ENCODE results near the gene SOX11.

The SOX11 gene

DNA sequence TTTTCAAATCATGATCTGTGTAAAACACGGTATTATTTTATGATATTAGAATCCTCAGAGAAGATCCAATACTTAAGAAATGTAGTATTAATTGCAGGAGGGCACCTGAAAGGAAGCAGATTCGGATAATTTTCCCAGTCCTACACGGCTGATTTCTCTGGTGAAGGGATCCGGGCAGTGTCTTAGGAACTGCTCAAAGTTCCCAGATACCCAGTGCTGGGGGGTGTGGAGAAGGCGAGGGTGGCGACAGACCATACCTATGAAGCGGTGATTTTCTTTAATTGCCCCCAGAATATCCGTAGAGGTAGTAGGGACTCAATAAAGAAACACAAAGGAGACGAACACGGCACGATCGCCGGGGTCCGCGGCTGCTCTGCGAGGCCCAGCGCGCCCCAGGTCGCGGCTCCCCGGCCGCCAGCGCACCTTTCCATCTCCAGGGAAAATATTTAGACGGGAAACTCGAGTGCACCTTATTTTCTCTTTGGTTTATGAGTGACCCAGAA is 1.4 kb upstream of the SOX11 start:
- Histone ChIP-seq H3K4me3 (replicated peaks; ENCODE audit: insufficient read depth, low read length) (no peak overlapping the region), H3K27me3 (ENCODE audit: insufficient read depth, poor library complexity, severe bottlenecking) (peaks cover 19% of the 10 kb centered on the region), H3K27ac (replicated peaks) (no peak overlapping the region)
- DNase-seq (ENCODE audit: low read depth in 1 of 2, low spot score in 1 of 2) = no peak
- TF ChIP-seq POLR2AphosphoS5 (IDR thresholded peaks at IDR 0.05; ENCODE audit: low read depth) (no peak), CTCF (IDR thresholded peaks at IDR 0.05; ENCODE audit: insufficient read depth, low read length) (no peak), GABPA (IDR thresholded peaks at IDR 0.05; ENCODE audit: low read depth) (no peak), SPI1 (IDR thresholded peaks at IDR 0.05; ENCODE audit: borderline replicate concordance, low read depth) (no peak)
- TF ChIP-seq, protein P1, sequence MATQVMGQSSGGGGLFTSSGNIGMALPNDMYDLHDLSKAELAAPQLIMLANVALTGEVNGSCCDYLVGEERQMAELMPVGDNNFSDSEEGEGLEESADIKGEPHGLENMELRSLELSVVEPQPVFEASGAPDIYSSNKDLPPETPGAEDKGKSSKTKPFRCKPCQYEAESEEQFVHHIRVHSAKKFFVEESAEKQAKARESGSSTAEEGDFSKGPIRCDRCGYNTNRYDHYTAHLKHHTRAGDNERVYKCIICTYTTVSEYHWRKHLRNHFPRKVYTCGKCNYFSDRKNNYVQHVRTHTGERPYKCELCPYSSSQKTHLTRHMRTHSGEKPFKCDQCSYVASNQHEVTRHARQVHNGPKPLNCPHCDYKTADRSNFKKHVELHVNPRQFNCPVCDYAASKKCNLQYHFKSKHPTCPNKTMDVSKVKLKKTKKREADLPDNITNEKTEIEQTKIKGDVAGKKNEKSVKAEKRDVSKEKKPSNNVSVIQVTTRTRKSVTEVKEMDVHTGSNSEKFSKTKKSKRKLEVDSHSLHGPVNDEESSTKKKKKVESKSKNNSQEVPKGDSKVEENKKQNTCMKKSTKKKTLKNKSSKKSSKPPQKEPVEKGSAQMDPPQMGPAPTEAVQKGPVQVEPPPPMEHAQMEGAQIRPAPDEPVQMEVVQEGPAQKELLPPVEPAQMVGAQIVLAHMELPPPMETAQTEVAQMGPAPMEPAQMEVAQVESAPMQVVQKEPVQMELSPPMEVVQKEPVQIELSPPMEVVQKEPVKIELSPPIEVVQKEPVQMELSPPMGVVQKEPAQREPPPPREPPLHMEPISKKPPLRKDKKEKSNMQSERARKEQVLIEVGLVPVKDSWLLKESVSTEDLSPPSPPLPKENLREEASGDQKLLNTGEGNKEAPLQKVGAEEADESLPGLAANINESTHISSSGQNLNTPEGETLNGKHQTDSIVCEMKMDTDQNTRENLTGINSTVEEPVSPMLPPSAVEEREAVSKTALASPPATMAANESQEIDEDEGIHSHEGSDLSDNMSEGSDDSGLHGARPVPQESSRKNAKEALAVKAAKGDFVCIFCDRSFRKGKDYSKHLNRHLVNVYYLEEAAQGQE (IDR thresholded peaks at IDR 0.05; ENCODE audit: insufficient replicate concordance, low read depth) = no peak

DNA sequence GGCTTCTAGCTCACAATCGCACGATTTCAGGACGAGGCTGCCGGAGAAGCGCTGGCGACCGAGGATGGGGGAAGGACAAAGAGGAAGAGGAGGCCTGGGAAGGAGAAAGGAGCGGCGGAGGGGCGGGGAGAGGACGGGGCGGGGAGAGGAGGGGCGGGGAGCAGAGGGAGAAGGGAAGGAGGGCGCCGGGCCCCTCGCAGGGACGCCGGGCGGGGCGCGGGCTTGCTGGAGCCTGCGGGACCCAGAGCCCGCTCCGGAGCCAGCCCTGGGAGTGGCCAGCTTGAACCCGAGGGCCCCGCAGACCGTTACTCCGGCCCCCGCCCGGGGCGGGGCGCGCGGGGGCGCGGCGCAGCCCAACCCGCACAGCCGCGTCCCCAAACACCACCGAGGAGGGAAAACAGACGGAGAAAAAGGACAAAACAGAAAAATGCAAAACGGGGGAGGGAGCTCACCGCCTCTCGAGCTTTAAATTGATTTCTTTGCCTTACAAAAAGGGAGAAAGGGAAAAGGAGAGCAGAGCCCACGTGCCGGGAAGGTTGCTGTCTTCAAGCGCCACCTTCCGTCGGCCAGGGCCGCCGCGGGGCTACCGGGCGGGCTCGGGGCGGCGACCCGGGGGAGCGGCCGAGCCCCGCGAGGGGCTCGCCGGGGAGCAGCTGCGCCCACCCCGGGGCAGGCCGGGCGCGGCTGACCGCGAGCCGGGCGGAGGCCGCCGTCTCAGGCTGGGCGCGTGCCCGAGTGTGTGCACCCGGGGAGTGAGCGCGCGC is 781 bp upstream of the SOX11 start:
- no peak overlapping the region for H3K4me3 ChIP-seq (replicated peaks; ENCODE audit: insufficient read depth, low read length)
- no peak overlapping the region for H3K27ac ChIP-seq (replicated peaks)
- peaks cover 25% of the 10 kb centered on the region for H3K27me3 ChIP-seq (ENCODE audit: insufficient read depth, poor library complexity, severe bottlenecking)
- DNase-seq (ENCODE audit: low read depth in 1 of 2, low spot score in 1 of 2) = no peak
- TF ChIP-seq POLR2AphosphoS5 (IDR thresholded peaks at IDR 0.05; ENCODE audit: low read depth) = no peak
- TF ChIP-seq CTCF (IDR thresholded peaks at IDR 0.05; ENCODE audit: insufficient read depth, low read length) = no peak
- TF ChIP-seq GABPA (IDR thresholded peaks at IDR 0.05; ENCODE audit: low read depth) = no peak

DNA sequence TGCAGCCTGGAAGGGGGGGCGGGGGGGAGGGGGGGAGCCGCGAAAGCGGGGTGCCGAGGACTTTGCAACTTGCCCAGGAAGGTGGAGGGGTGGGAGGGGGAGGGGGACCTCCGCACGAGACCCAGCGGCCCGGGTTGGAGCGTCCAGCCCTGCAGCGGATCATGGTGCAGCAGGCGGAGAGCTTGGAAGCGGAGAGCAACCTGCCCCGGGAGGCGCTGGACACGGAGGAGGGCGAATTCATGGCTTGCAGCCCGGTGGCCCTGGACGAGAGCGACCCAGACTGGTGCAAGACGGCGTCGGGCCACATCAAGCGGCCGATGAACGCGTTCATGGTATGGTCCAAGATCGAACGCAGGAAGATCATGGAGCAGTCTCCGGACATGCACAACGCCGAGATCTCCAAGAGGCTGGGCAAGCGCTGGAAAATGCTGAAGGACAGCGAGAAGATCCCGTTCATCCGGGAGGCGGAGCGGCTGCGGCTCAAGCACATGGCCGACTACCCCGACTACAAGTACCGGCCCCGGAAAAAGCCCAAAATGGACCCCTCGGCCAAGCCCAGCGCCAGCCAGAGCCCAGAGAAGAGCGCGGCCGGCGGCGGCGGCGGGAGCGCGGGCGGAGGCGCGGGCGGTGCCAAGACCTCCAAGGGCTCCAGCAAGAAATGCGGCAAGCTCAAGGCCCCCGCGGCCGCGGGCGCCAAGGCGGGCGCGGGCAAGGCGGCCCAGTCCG is 540 bp downstream of the SOX11 start:
- no peak overlapping the region for H3K27ac ChIP-seq (replicated peaks)
- DNase-seq (ENCODE audit: low read depth in 1 of 2, low spot score in 1 of 2) = no peak
- no peak for TF ChIP-seq GABPA (IDR thresholded peaks at IDR 0.05; ENCODE audit: low read depth)
- TF ChIP-seq, protein P1 (IDR thresholded peaks at IDR 0.05; ENCODE audit: insufficient replicate concordance, low read depth) = no peak
- TF ChIP-seq POLR2AphosphoS5 (IDR thresholded peaks at IDR 0.05; ENCODE audit: low read depth) = no peak
- TF ChIP-seq SPI1 (IDR thresholded peaks at IDR 0.05; ENCODE audit: borderline replicate concordance, low read depth) = no peak
- no peak for TF ChIP-seq CTCF (IDR thresholded peaks at IDR 0.05; ENCODE audit: insufficient read depth, low read length)
- H3K27me3 ChIP-seq (ENCODE audit: insufficient read depth, poor library complexity, severe bottlenecking) = peaks cover 27% of the 10 kb centered on the region
- no peak overlapping the region for H3K4me3 ChIP-seq (replicated peaks; ENCODE audit: insufficient read depth, low read length)

Data from HL-60 (cell line).